ACC112 (cell line): ENCODE data around the gene LARGE1.

Experiments
- H2AFZ ChIP-seq: fragments of 200-600 bp; sonication (generic); one replicate; pipeline ENCODE4 v1.6.0; 2017; ENCODE audit warnings: antibody characterized with exemption, low read length; ENCODE audit not compliant: unreplicated experiment
- H3K27ac ChIP-seq: fragments of 200-600 bp; sonication (generic); 2 replicates; pipeline ENCODE4 v1.5.1; 2014; ENCODE audit warnings: low read depth, mild to moderate bottlenecking, antibody characterized with exemption, low read length, moderate library complexity
- H3K27me3 ChIP-seq: fragments of 200-600 bp; sonication (generic); 2 replicates; pipeline ENCODE4 v1.6.1; 2014; ENCODE audit warnings: mild to moderate bottlenecking, antibody characterized with exemption, low read length, moderate library complexity, mixed read lengths; ENCODE audit not compliant: insufficient read depth
- H3K36me3 ChIP-seq: fragments of 200-600 bp; sonication (generic); 2 replicates; pipeline ENCODE4 v1.6.1; 2016; ENCODE audit warnings: mild to moderate bottlenecking, antibody characterized with exemption, low read length, moderate library complexity, mixed read lengths; ENCODE audit not compliant: insufficient read depth
- H3K4me1 ChIP-seq: fragments of 200-600 bp; sonication (generic); one replicate; pipeline ENCODE4 v1.6.1; 2016; ENCODE audit warnings: low read length, mixed read lengths; ENCODE audit not compliant: insufficient read depth, unreplicated experiment, control insufficient read depth
- H3K4me3 ChIP-seq: fragments of 200-600 bp; sonication (generic); 2 replicates; pipeline ENCODE4 v1.5.1; 2014; ENCODE audit warnings: mild to moderate bottlenecking, low read depth, low read length
- H3K79me2 ChIP-seq: fragments of 200-600 bp; sonication (generic); one replicate; pipeline ENCODE4 v1.6.0; 2016; ENCODE audit warnings: low read length; ENCODE audit not compliant: control insufficient read depth, unreplicated experiment, insufficient read depth

LARGE1 gene

GRCh38 chr22:33757041-33757801 lies 163.1 kb downstream of the LARGE1 start:
- Histone ChIP-seq H3K4me1 (no peaks in the 10 kb centered on the region), H3K27me3 (no peaks in the 10 kb centered on the region), H3K27ac (no peak overlapping the region), H3K4me3 (no peak overlapping the region), H3K79me2 (no peaks in the 10 kb centered on the region), H3K36me3 (no peaks in the 10 kb centered on the region), H2AFZ (no peak overlapping the region)

- H3K79me2 ChIP-seq = no peaks in the 10 kb centered on the region
- no peaks in the 10 kb centered on the region for H3K4me1 ChIP-seq
- H2AFZ ChIP-seq = no peak overlapping the region
- H3K27ac ChIP-seq = no peak overlapping the region
- H3K27me3 ChIP-seq = no peaks in the 10 kb centered on the region
- H3K4me3 ChIP-seq = no peak overlapping the region
- H3K36me3 ChIP-seq = no peaks in the 10 kb centered on the region
Observed at GRCh38 chr22:33756508-33756949, 163.7 kb downstream of the LARGE1 start.

- no peaks in the 10 kb centered on the region for H3K79me2 ChIP-seq
- H3K27ac ChIP-seq = no peak overlapping the region
- no peaks in the 10 kb centered on the region for H3K36me3 ChIP-seq
- H3K27me3 ChIP-seq = no peaks in the 10 kb centered on the region
- H3K4me3 ChIP-seq = no peak overlapping the region
- no peaks in the 10 kb centered on the region for H3K4me1 ChIP-seq
- H2AFZ ChIP-seq = no peak overlapping the region
Observed at GRCh38 chr22:33748714-33749113, 171.6 kb downstream of the LARGE1 start.

GRCh38 chr22:33747576-33748180 lies 172.6 kb downstream of the LARGE1 start:
- H3K27me3 ChIP-seq = no peaks in the 10 kb centered on the region
- no peaks in the 10 kb centered on the region for H3K36me3 ChIP-seq
- H3K4me3 ChIP-seq = no peak overlapping the region
- H3K79me2 ChIP-seq = no peaks in the 10 kb centered on the region
- H2AFZ ChIP-seq = no peak overlapping the region
- H3K4me1 ChIP-seq = no peaks in the 10 kb centered on the region
- H3K27ac ChIP-seq = no peak overlapping the region

- H3K79me2 ChIP-seq = no peaks in the 10 kb centered on the region
Observed at GRCh38 chr22:33747029-33747428, 173.2 kb downstream of the LARGE1 start.

GRCh38 chr22:33746501-33746928 lies 173.8 kb downstream of the LARGE1 start:
- no peak overlapping the region for H2AFZ ChIP-seq
- no peak overlapping the region for H3K4me3 ChIP-seq
- no peaks in the 10 kb centered on the region for H3K27me3 ChIP-seq
- no peaks in the 10 kb centered on the region for H3K79me2 ChIP-seq
- H3K27ac ChIP-seq = no peak overlapping the region
- H3K4me1 ChIP-seq = no peaks in the 10 kb centered on the region
- no peaks in the 10 kb centered on the region for H3K36me3 ChIP-seq

More at GRCh38 chr22:33747029-33747428, 173.2 kb downstream of the LARGE1 start:
- Histone ChIP-seq H3K4me1 (no peaks in the 10 kb centered on the region), H2AFZ (no peak overlapping the region), H3K27me3 (no peaks in the 10 kb centered on the region), H3K27ac (no peak overlapping the region), H3K4me3 (no peak overlapping the region), H3K36me3 (no peaks in the 10 kb centered on the region)

- no peaks in the 10 kb centered on the region for H3K79me2 ChIP-seq
- no peak overlapping the region for H3K27ac ChIP-seq
- H3K4me3 ChIP-seq = no peak overlapping the region
- no peaks in the 10 kb centered on the region for H3K4me1 ChIP-seq
- H3K36me3 ChIP-seq = no peaks in the 10 kb centered on the region
- no peak overlapping the region for H2AFZ ChIP-seq
- no peaks in the 10 kb centered on the region for H3K27me3 ChIP-seq
Observed at GRCh38 chr22:33745501-33745900, 174.8 kb downstream of the LARGE1 start.

GRCh38 chr22:33743756-33744155 lies 176.5 kb downstream of the LARGE1 start:
- H2AFZ ChIP-seq = no peak overlapping the region
- H3K27ac ChIP-seq = no peak overlapping the region
- no peaks in the 10 kb centered on the region for H3K36me3 ChIP-seq
- no peaks in the 10 kb centered on the region for H3K27me3 ChIP-seq
- no peaks in the 10 kb centered on the region for H3K4me1 ChIP-seq
- H3K4me3 ChIP-seq = no peak overlapping the region
- H3K79me2 ChIP-seq = no peaks in the 10 kb centered on the region

GRCh38 chr22:33741025-33741424 lies 179.3 kb downstream of the LARGE1 start:
- no peak overlapping the region for H3K27ac ChIP-seq
- H2AFZ ChIP-seq = no peak overlapping the region
- no peaks in the 10 kb centered on the region for H3K27me3 ChIP-seq
- H3K79me2 ChIP-seq = no peaks in the 10 kb centered on the region
- no peaks in the 10 kb centered on the region for H3K36me3 ChIP-seq
- no peak overlapping the region for H3K4me3 ChIP-seq
- no peaks in the 10 kb centered on the region for H3K4me1 ChIP-seq

GRCh38 chr22:33739516-33739915 lies 180.8 kb downstream of the LARGE1 start:
- Histone ChIP-seq H3K27me3 (no peaks in the 10 kb centered on the region), H3K4me1 (no peaks in the 10 kb centered on the region), H3K27ac (no peak overlapping the region), H3K36me3 (no peaks in the 10 kb centered on the region), H3K79me2 (no peaks in the 10 kb centered on the region), H3K4me3 (no peak overlapping the region), H2AFZ (no peak overlapping the region)

- no peak overlapping the region for H3K27ac ChIP-seq
- H3K36me3 ChIP-seq = no peaks in the 10 kb centered on the region
- no peak overlapping the region for H3K4me3 ChIP-seq
- no peaks in the 10 kb centered on the region for H3K4me1 ChIP-seq
- H3K79me2 ChIP-seq = no peaks in the 10 kb centered on the region
- H2AFZ ChIP-seq = no peak overlapping the region
- H3K27me3 ChIP-seq = no peaks in the 10 kb centered on the region
Observed at GRCh38 chr22:33737662-33738061, 182.6 kb downstream of the LARGE1 start.
